H4 (cell line): ENCODE results near the gene MRPL18. TPM values are rescaled to one million over a fixed set of nuclear protein-coding genes. Genes with fewer than 3 reads are reported as not detected.
"Not testable (repeated sequence)": the region's sequence is repeated elsewhere in the genome, so short reads cannot be mapped to it uniquely, and the experiment has no call there.

ENCODE experiments used
- DNase-seq: peaks from one replicate; pipeline ENCODE4 v3.0.0-alpha.2; 2015; ENCODE audit warnings: low spot score
- total RNA-seq: library from RNA; depleted of rRNA; stranded (reverse); fragments of >200 nt; shearing (Covaris generic); gene quantifications from 2 replicates; pipeline ENCODE4 v1.2.3, GENCODE V29; 2014; rRNA removed

Gene MRPL18
- 107 and 120 TPM in 2 replicates for total RNA-seq

- peak; percentile 95 for DNase-seq
Measured at GRCh38 chr6:159790149-159790955, at the start of gene MRPL18. MRPL18 (plus strand) TSS chr6:159790467; CDS start chr6:159790588, 121 bp downstream.

- no peak for DNase-seq
Measured at GRCh38 chr6:159742165-159742564, 48.1 kb upstream of the MRPL18 start.

- DNase-seq = no peak
Measured at GRCh38 chr6:159745081-159745480, 45.2 kb upstream of the MRPL18 start.

GRCh38 chr6:159746759-159747158, 43.5 kb upstream of the MRPL18 start:
- DNase-seq = no peak

GRCh38 chr6:159748127-159748526, 42.1 kb upstream of the MRPL18 start:
- DNase-seq = not testable (repeated sequence)

- no peak for DNase-seq
Measured at GRCh38 chr6:159751448-159751847, 38.8 kb upstream of the MRPL18 start.

GRCh38 chr6:159753081-159753872, 37.0 kb upstream of the MRPL18 start:
- no peak for DNase-seq

- DNase-seq = no peak
Measured at GRCh38 chr6:159754401-159754800, 35.9 kb upstream of the MRPL18 start.

GRCh38 chr6:159754959-159755914, 35.0 kb upstream of the MRPL18 start:
- no peak for DNase-seq

GRCh38 chr6:159756508-159756907, 33.8 kb upstream of the MRPL18 start:
- DNase-seq = no peak

GRCh38 chr6:159758031-159759001, 32.0 kb upstream of the MRPL18 start:
- DNase-seq = no peak

GRCh38 chr6:159759645-159760044, 30.6 kb upstream of the MRPL18 start:
- DNase-seq = no peak

- peak; percentile 9 for DNase-seq
Measured at GRCh38 chr6:159760602-159761057, 29.6 kb upstream of the MRPL18 start.

GRCh38 chr6:159761129-159761872, 29.0 kb upstream of the MRPL18 start:
- DNase-seq = no peak

GRCh38 chr6:159761873-159762680, 28.2 kb upstream of the MRPL18 start, which contains the start of gene ACAT2:
ACAT2 (plus strand) TSS chr6:159762045; CDS start chr6:159762088, 43 bp downstream.
- peak; percentile 90 for DNase-seq

GRCh38 chr6:159762681-159763293, 27.5 kb upstream of the MRPL18 start:
- peak; percentile 4 for DNase-seq

GRCh38 chr6:159766906-159767305, 23.4 kb upstream of the MRPL18 start:
- no peak for DNase-seq

GRCh38 chr6:159769470-159769869, 20.8 kb upstream of the MRPL18 start:
- no peak for DNase-seq
